Measurements from ENCODE around the gene PARN.

PARN gene

DNA sequence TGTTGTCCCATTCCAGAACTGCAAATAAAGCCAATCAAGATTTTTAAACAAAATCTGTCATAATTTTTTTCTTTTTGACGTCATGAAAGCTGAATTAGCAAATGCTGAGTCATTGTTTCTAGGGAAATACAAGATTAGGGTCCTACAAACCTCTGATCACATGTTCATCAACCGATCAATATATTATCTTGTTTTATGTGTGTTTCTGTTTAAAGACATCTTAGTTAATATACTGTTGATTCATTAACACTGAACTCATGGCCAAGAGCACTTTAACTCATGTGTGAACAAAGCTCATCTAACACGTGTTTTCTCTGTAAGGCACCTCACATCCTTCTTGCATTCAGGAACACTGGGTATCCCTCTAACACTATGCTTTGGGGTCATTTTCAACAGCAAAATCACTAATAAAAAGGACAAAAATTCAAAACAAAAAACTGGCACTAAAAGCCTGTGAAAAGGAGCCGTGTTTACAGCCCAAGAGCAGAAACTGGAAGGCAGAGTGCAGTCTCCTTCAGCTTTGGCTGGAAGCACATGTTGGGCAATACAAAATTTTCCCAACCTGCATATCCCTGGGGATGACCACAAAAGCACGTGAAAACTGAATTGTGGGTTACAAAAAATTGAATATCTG, 102.5 kb downstream of the PARN start:
- H3K27ac ChIP-seq (ENCODE audit: low read depth, low read length, severe bottlenecking) = no peak overlapping the region

DNA sequence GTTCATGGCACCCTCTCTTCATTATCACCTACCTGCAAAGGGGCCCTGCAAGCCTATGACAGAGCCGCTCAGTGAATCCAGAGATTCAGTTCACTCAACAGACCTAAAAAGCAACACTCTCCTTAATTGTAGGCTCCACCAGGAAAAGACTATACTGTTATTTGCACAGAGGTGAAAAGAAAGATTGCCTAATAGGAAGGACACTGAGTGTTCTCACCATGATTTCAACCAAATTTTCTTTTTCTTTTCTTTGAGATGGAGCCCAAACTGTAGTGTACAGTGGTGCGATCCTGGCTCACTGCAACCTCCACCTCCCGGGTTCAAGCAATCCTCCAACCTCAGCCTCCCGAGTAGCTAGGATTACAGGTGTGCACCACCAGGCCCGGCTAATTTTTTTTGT, 104.5 kb downstream of the PARN start:
- H3K36me3 ChIP-seq (ENCODE audit: control insufficient read depth, insufficient read depth, low read length) = peaks cover 4% of the 10 kb centered on the region
- H3K9me3 ChIP-seq (ENCODE audit: control insufficient read depth, low read length) = no peaks in the 10 kb centered on the region
- 87 to 93% methylated on average over 3 to 4 of the region's 5 CpGs for WGBS, 2 experiments (ENCODE audit: insufficient coverage in 2 of 2)
- H3K27ac ChIP-seq (ENCODE audit: low read depth, low read length, severe bottlenecking) = no peak overlapping the region
- H3K4me3 ChIP-seq (ENCODE audit: extremely low read depth, insufficient read depth, low read length, poor library complexity, severe bottlenecking) = no peak overlapping the region
- H3K4me1 ChIP-seq (ENCODE audit: control insufficient read depth, insufficient read depth, low read length, poor library complexity, severe bottlenecking) = peaks cover 8% of the 10 kb centered on the region

More for the DNA sequence above, 102.5 kb downstream of the PARN start:
- peaks cover 8% of the 10 kb centered on the region for H3K4me1 ChIP-seq (ENCODE audit: control insufficient read depth, insufficient read depth, low read length, poor library complexity, severe bottlenecking)
- 90% methylated on average over 2 to 3 of the region's 5 CpGs for WGBS, 2 experiments (ENCODE audit: insufficient coverage in 2 of 2)
- H3K4me3 ChIP-seq (ENCODE audit: extremely low read depth, insufficient read depth, low read length, poor library complexity, severe bottlenecking) = no peak overlapping the region
- H3K36me3 ChIP-seq (ENCODE audit: control insufficient read depth, insufficient read depth, low read length) = peaks cover 4% of the 10 kb centered on the region
- H3K9me3 ChIP-seq (ENCODE audit: control insufficient read depth, low read length) = no peaks in the 10 kb centered on the region

DNA sequence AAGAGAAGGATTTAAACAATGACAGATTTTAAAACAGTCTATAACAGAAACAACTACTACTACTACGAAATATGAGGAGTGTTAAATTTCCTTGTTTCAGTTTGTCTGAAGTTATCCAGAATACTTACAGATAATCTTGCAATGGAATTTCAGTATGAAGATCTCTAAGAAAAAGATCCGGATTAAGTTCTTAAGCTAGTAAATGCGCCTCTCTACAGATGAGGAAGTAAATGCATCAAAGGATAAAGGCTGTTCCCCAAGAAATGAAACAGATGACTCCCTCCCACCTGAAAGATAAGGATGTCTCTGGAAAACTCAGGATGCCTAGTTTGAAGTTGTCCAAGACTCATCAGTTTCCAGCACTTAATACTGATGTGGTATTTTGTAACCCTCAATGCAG, 105.1 kb downstream of the PARN start:
- peaks cover 8% of the 10 kb centered on the region for H3K4me1 ChIP-seq (ENCODE audit: control insufficient read depth, insufficient read depth, low read length, poor library complexity, severe bottlenecking)
- H3K27ac ChIP-seq (ENCODE audit: low read depth, low read length, severe bottlenecking) = no peak overlapping the region
- WGBS, 2 experiments (ENCODE audit: insufficient coverage in 2 of 2) = 93 to 100% methylated on average over 1 to 2 of the region's 3 CpGs
- H3K36me3 ChIP-seq (ENCODE audit: control insufficient read depth, insufficient read depth, low read length) = peaks cover 4% of the 10 kb centered on the region
- H3K9me3 ChIP-seq (ENCODE audit: control insufficient read depth, low read length) = no peaks in the 10 kb centered on the region
- H3K4me3 ChIP-seq (ENCODE audit: extremely low read depth, insufficient read depth, low read length, poor library complexity, severe bottlenecking) = no peak overlapping the region

DNA sequence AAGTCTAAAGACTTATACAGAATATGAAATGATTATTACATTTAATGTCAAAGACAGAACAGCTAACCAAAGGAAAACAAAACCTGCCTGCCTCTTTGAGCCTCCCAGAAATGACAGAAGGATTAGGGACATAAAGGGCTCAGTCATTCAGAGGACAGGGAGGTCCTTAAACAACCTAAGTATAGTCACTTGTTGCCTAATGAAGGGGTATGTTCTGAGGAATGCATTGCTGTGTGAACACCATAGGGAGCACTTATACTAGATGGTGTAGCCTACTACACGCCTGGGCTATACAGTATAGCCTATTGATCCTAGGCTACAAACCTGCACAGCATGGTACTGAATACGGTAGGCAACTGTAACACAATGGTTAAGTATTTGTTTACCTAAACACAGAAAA, 106.4 kb downstream of the PARN start:
- H3K27ac ChIP-seq (ENCODE audit: low read depth, low read length, severe bottlenecking) = no peak overlapping the region
- peaks cover 5% of the 10 kb centered on the region for H3K4me1 ChIP-seq (ENCODE audit: control insufficient read depth, insufficient read depth, low read length, poor library complexity, severe bottlenecking)
- 100% methylated on average over 1 of the region's 2 CpGs; no CpG with 5 or more reads in 1 of the 2 experiments for WGBS, 2 experiments (ENCODE audit: insufficient coverage in 2 of 2)

DNA sequence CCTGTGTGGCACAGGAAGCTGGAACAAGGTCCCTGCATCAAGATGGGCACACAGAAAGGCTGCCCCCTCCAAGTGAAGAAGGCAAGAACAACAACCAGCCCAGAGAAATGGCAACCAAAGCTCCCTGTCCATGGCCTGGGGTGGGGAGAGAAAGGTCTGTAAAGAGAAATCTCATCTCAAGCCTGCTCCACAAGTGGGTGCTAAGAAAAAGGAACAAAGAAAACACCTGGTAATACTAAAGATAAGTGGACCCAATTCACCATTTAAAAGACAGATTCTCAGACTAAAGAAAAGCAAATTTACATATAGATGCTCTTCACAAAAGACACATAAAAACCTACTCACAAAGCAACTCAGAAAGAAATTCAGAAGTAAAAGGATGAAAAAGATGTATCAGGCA, 107.4 kb downstream of the PARN start:
- Histone ChIP-seq H3K4me1 (ENCODE audit: control insufficient read depth, insufficient read depth, low read length, poor library complexity, severe bottlenecking) (peaks cover 3% of the 10 kb centered on the region), H3K9me3 (ENCODE audit: control insufficient read depth, low read length) (no peaks in the 10 kb centered on the region), H3K27ac (ENCODE audit: low read depth, low read length, severe bottlenecking) (no peak overlapping the region), H3K4me3 (ENCODE audit: extremely low read depth, insufficient read depth, low read length, poor library complexity, severe bottlenecking) (no peak overlapping the region), H3K36me3 (ENCODE audit: control insufficient read depth, insufficient read depth, low read length) (no peaks in the 10 kb centered on the region)

More for the DNA sequence above, 106.4 kb downstream of the PARN start:
- Histone ChIP-seq H3K36me3 (ENCODE audit: control insufficient read depth, insufficient read depth, low read length) (no peaks in the 10 kb centered on the region), H3K9me3 (ENCODE audit: control insufficient read depth, low read length) (no peaks in the 10 kb centered on the region), H3K4me3 (ENCODE audit: extremely low read depth, insufficient read depth, low read length, poor library complexity, severe bottlenecking) (no peak overlapping the region)

DNA sequence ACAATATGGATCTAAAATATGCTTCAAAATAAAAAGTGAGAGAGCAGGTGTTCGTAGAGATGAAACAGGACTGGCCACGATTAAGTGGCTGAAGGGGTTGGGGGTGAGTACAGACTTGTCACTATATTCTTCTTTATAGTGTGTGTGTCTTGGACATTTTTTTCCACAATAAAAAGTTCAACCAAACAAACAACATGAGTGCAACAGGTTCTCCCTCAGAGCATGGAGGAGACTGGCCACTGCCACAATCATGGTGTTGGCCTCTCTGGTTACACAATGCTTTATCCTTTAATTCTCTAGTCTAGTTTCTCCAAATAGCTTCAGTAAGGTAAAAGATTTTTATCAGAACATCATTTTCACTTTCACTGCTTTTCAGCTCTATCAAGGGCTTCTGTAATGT, 109.3 kb downstream of the PARN start:
- WGBS, 2 experiments (ENCODE audit: insufficient coverage in 2 of 2) = no CpG with 5 or more reads among the region's 2 CpGs
- H3K4me1 ChIP-seq (ENCODE audit: control insufficient read depth, insufficient read depth, low read length, poor library complexity, severe bottlenecking) = peaks cover 2% of the 10 kb centered on the region
- no peaks in the 10 kb centered on the region for H3K36me3 ChIP-seq (ENCODE audit: control insufficient read depth, insufficient read depth, low read length)
- H3K27ac ChIP-seq (ENCODE audit: low read depth, low read length, severe bottlenecking) = no peak overlapping the region
- H3K4me3 ChIP-seq (ENCODE audit: extremely low read depth, insufficient read depth, low read length, poor library complexity, severe bottlenecking) = no peak overlapping the region
- no peaks in the 10 kb centered on the region for H3K9me3 ChIP-seq (ENCODE audit: control insufficient read depth, low read length)

DNA sequence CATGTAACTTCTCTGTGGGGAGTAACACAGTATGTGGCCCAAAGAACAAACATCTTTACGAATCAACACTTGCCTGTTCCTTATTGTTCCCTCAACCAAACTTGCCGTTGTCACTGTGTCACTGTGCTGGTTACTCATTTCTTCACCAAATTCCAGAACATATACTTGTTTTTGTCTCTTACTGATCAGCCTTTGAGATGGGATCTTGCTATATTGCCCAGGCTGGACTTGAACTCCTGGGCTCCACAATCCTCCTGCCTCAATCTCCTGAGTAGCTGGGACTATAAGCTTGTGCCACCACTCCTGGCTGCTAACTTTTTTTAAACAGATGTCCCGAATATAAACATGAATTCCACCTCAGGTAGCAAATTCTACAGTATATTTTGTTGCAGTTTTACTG, 115.1 kb downstream of the PARN start:
- H3K27ac ChIP-seq (ENCODE audit: low read depth, low read length, severe bottlenecking) = no peak overlapping the region
- H3K4me3 ChIP-seq (ENCODE audit: extremely low read depth, insufficient read depth, low read length, poor library complexity, severe bottlenecking) = no peak overlapping the region
- H3K36me3 ChIP-seq (ENCODE audit: control insufficient read depth, insufficient read depth, low read length) = no peaks in the 10 kb centered on the region
- peaks cover 7% of the 10 kb centered on the region for H3K4me1 ChIP-seq (ENCODE audit: control insufficient read depth, insufficient read depth, low read length, poor library complexity, severe bottlenecking)
- H3K9me3 ChIP-seq (ENCODE audit: control insufficient read depth, low read length) = no peaks in the 10 kb centered on the region
- 86 to 96% methylated on average over 2 of the region's 3 CpGs for WGBS, 2 experiments (ENCODE audit: insufficient coverage in 2 of 2)

DNA sequence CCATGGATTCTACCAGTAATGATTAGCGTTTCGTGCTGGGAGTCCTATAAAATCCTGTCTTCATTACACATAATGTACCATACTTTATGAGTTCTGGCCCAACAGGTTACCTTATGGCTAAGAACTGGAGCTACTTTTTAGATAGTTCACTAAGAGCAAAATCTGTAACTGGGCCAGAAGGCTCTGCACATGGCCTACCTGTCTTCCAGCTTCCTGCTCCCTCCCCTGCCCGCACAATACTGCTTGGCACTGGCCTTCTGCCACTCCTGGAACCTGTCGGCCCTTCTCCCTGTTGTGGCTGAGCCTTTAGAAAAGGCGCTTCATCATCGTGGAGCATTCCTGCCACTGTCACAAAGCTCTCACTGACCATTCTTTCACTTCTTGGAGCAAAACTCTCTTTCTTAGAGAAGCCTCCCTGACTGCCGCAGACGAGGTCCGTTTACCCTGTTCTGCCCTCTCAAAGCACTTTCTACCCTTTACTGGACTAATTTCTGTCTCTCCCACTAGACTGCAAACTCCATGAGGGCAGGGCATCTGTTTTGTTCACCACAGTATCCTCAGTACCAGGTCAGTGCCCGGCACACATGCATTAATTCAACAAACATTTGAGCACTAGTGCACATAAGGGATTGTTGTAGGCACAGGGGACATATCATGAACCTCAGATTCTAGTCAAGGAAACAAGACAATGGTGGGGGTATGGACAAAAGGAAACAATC, 116.5 kb downstream of the PARN start:
- no peaks in the 10 kb centered on the region for H3K9me3 ChIP-seq (ENCODE audit: control insufficient read depth, low read length)
- no peak overlapping the region for H3K4me3 ChIP-seq (ENCODE audit: extremely low read depth, insufficient read depth, low read length, poor library complexity, severe bottlenecking)
- WGBS, 2 experiments (ENCODE audit: insufficient coverage in 2 of 2) = 94 to 97% methylated on average over 9 to 10 of the region's 10 CpGs
- no peak overlapping the region for H3K27ac ChIP-seq (ENCODE audit: low read depth, low read length, severe bottlenecking)
- peaks cover 7% of the 10 kb centered on the region for H3K4me1 ChIP-seq (ENCODE audit: control insufficient read depth, insufficient read depth, low read length, poor library complexity, severe bottlenecking)
- no peaks in the 10 kb centered on the region for H3K36me3 ChIP-seq (ENCODE audit: control insufficient read depth, insufficient read depth, low read length)

DNA sequence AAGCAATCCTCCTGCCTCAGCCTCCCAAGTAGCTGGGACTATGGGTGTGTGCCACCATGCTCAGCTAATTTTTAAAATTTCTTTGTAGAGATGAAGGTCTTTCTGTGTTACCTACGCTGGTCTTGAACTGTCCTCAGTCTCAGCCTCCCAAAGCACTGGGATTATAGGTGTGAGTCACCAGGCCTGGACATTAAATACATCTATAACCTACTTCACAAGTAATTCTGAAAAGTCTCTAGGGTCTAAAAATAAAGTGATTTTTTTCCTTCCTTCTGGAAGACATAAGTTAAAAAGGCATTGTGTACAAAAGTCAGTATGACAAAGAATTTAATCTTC, 118.3 kb downstream of the PARN start:
- H3K36me3 ChIP-seq (ENCODE audit: control insufficient read depth, insufficient read depth, low read length) = no peaks in the 10 kb centered on the region
- no peak overlapping the region for H3K4me3 ChIP-seq (ENCODE audit: extremely low read depth, insufficient read depth, low read length, poor library complexity, severe bottlenecking)
- H3K4me1 ChIP-seq (ENCODE audit: control insufficient read depth, insufficient read depth, low read length, poor library complexity, severe bottlenecking) = peaks cover 7% of the 10 kb centered on the region
- H3K9me3 ChIP-seq (ENCODE audit: control insufficient read depth, low read length) = no peaks in the 10 kb centered on the region
- no peak overlapping the region for H3K27ac ChIP-seq (ENCODE audit: low read depth, low read length, severe bottlenecking)
- WGBS, 2 experiments (ENCODE audit: insufficient coverage in 2 of 2) = no CpG with 5 or more reads among the region's 1 CpG

DNA sequence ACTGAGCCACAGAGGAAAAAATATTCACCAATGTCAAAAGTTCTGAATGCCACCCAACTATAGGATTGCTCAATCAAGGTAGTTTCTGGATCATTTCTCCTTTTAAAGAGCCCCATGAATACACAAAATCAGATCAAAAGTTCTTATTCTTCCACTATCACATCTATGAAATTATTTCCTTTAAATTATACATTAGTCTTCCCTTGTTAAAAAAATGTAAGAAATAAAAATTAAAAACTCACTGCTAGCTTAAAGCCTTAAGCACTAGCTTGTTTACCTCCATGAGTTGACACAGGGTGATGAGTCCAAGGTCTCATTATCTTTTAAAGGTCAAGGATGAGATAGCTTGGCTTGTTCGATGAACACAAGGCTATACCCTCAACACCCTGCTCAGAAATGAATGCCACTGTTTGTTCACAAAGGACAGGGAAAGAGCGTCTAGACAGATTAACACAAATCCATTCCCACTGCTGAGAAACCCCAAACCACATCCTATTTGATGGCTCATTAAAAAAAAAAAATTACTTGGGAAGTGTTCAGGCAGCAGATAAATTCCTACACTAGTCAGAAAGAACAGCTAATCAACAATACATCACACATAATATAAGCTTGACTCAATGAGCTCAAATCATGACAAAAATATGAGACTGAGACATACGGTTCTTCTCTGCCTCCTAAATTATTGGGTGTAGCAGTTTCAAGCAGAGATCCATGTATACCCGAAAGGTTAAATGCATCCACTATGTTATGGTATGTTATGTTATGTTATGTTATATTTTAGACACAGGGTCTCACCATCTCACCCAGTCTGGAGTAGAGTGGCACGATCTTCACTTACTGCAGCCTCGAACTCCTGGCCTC, 118.9 kb downstream of the PARN start:
- Histone ChIP-seq H3K27ac (ENCODE audit: low read depth, low read length, severe bottlenecking) (no peak overlapping the region), H3K4me3 (ENCODE audit: extremely low read depth, insufficient read depth, low read length, poor library complexity, severe bottlenecking) (no peak overlapping the region), H3K9me3 (ENCODE audit: control insufficient read depth, low read length) (no peaks in the 10 kb centered on the region), H3K4me1 (ENCODE audit: control insufficient read depth, insufficient read depth, low read length, poor library complexity, severe bottlenecking) (peaks cover 7% of the 10 kb centered on the region), H3K36me3 (ENCODE audit: control insufficient read depth, insufficient read depth, low read length) (no peaks in the 10 kb centered on the region)
- WGBS, 2 experiments (ENCODE audit: insufficient coverage in 2 of 2) = 92 to 93% methylated on average over 3 of the region's 6 CpGs

DNA sequence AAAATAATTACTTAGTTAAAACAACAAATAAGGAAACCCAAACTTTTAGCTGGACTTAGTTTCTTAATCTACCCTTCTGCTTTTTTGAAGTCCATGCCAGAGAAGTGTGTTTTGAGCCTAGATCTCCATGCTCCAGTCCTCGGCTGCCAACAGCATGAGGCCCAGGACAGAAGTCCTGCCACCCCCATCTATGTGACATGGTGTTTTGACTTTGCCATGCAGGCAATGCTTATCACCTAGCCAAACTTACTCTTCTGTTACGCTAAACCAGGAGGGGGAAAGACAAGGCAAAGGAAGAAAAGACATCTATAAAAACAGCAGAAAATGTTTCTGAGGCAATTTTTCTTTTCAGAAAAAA, 119.5 kb downstream of the PARN start:
- Histone ChIP-seq H3K36me3 (ENCODE audit: control insufficient read depth, insufficient read depth, low read length) (no peaks in the 10 kb centered on the region), H3K27ac (ENCODE audit: low read depth, low read length, severe bottlenecking) (no peak overlapping the region), H3K4me1 (ENCODE audit: control insufficient read depth, insufficient read depth, low read length, poor library complexity, severe bottlenecking) (peaks cover 7% of the 10 kb centered on the region), H3K4me3 (ENCODE audit: extremely low read depth, insufficient read depth, low read length, poor library complexity, severe bottlenecking) (no peak overlapping the region), H3K9me3 (ENCODE audit: control insufficient read depth, low read length) (no peaks in the 10 kb centered on the region)
- WGBS, 2 experiments (ENCODE audit: insufficient coverage in 2 of 2) = 86% methylated on average over 1 of the region's 2 CpGs; no CpG with 5 or more reads in 1 of the 2 experiments

Measured in mesodermal cell (in vitro differentiated cells).